Gastroesophageal sphincter (tissue), 3 donors: ENCODE data around the gene ADGRD1.

Experiments
- CTCF ChIP-seq, 4 experiments: fragments of 200-600 bp in 2 of 4; fragments of 450-650 bp in 2 of 4; sonication (generic) in 1 of 4; IDR thresholded peaks; one replicate each; pipeline ENCODE4 v1.5.1; 2017 to 2019; ENCODE audit warnings: antibody characterized with exemption in 4 of 4, mild to moderate bottlenecking in 2 of 4, moderate library complexity in 2 of 4
- POLR2A ChIP-seq, 2 donors: fragments of 450-650 bp; IDR thresholded peaks; one replicate each; pipeline ENCODE4 v1.6.1; 2017; ENCODE audit warnings: antibody characterized with exemption in 2 of 2, mild to moderate bottlenecking in 2 of 2, moderate library complexity in 1 of 2
- POLR2AphosphoS5 ChIP-seq: sonication (generic); formaldehyde crosslinking; IDR thresholded peaks from one replicate; pipeline ENCODE4 v1.6.1; 2017; ENCODE audit warnings: antibody characterized with exemption

- TF ChIP-seq CTCF (IDR thresholded peaks at IDR 0.05) (no peak), POLR2A (IDR thresholded peaks at IDR 0.05) (no peak), POLR2AphosphoS5 (no peak)
Measured at GRCh38 chr12:130909111-130909510, 44.6 kb upstream of the ADGRD1 start.
